ENCODE results near the gene GARRE1. TPM values are rescaled to one million over a fixed set of nuclear protein-coding genes. Genes with fewer than 3 reads are reported as not detected.
"Not testable (repeated sequence)": the region's sequence is repeated elsewhere in the genome, so short reads cannot be mapped to it uniquely, and the experiment has no call there.

Gene GARRE1, protein sequence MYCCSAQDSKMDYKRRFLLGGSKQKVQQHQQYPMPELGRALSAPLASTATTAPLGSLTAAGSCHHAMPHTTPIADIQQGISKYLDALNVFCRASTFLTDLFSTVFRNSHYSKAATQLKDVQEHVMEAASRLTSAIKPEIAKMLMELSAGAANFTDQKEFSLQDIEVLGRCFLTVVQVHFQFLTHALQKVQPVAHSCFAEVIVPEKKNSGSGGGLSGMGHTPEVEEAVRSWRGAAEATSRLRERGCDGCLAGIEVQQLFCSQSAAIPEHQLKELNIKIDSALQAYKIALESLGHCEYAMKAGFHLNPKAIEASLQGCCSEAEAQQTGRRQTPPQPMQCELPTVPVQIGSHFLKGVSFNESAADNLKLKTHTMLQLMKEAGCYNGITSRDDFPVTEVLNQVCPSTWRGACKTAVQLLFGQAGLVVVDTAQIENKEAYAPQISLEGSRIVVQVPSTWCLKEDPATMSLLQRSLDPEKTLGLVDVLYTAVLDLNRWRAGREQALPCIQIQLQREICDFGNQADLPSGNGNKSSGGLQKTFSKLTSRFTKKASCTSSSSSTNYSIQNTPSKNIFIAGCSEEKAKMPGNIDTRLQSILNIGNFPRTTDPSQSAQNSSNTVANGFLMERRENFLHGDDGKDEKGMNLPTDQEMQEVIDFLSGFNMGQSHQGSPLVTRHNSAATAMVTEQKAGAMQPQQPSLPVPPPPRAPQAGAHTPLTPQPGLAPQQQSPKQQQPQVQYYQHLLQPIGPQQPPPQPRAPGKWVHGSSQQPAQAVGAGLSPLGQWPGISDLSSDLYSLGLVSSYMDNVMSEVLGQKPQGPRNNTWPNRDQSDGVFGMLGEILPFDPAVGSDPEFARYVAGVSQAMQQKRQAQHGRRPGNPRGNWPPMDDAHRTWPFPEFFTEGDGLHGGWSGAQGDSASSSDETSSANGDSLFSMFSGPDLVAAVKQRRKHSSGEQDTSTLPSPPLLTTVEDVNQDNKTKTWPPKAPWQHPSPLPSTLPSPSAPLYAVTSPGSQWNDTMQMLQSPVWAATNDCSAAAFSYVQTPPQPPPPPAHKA (N-terminal part only)
- polyA plus RNA-seq (2011; rRNA removed) (16.8 and 17.6 TPM in 2 replicates), polyA minus RNA-seq (2011; rRNA and poly(A)+ RNA removed) (19.3 and 22.5 TPM in 2 replicates)

DNA sequence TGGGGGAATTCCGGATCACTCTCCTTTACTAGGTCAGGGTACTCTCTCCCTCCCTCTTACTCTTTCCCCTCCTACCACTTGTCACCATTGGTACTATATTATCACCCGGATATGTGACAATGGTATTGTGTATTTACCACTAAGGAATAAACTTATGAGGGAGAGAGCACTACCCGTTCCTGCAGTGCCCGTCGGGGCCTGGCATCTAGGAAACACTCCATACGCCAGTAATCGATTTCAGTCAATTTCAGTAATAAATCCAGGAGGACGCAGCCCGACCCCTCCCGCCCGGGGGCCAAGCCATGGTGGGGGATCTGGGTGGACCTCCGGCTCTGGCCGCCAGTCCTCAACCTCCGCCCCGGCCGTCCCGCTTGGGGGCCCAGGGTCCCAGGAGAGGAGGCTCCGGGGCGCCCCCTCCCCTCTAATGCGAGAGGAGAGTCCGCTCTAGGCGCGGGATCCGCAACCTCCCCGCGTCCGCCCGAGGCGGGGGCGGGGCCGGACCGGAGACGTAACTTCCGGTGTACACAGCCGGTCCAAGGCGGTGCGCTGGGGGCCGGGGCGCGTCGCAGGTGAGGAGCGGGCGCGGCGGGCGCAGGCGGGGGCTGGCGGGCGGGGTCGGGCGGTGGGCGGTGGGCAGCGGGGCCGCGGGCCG lies at the start of gene GARRE1:
GARRE1 (plus strand) TSS at position 509 of the 652 bp plus-strand sequence. CDS start 45,920 bp downstream, outside the sequence.
- ChIA-PET POLR2A (no interaction called here), CTCF (interaction anchor here (1.0 kb wide), 2 partner anchors 82 to 92 kb away, joined by 3 to 5 read pairs; no protein-coding TSS in a partner anchor)
- peak within 1 kb of the TSS; percentile 24 for H3K27ac ChIP-seq (ENCODE audit: low read depth, low read length)
- H3K9me3 ChIP-seq (ENCODE audit: control insufficient read depth, insufficient read depth, low read length): no peaks in the 10 kb centered on the region; the same call in 1 of the 2 replicates
- TF ChIP-seq, protein P1, sequence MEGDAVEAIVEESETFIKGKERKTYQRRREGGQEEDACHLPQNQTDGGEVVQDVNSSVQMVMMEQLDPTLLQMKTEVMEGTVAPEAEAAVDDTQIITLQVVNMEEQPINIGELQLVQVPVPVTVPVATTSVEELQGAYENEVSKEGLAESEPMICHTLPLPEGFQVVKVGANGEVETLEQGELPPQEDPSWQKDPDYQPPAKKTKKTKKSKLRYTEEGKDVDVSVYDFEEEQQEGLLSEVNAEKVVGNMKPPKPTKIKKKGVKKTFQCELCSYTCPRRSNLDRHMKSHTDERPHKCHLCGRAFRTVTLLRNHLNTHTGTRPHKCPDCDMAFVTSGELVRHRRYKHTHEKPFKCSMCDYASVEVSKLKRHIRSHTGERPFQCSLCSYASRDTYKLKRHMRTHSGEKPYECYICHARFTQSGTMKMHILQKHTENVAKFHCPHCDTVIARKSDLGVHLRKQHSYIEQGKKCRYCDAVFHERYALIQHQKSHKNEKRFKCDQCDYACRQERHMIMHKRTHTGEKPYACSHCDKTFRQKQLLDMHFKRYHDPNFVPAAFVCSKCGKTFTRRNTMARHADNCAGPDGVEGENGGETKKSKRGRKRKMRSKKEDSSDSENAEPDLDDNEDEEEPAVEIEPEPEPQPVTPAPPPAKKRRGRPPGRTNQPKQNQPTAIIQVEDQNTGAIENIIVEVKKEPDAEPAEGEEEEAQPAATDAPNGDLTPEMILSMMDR (IDR thresholded peaks at IDR 0.05; ENCODE audit: low read depth, low read length): no peak
- peak within 1 kb of the TSS; percentile 75 for H3K4me3 ChIP-seq (ENCODE audit: low read depth, low read length)
- DNase-seq (ENCODE audit: low read depth, low spot score): no peak
- no peaks in the 10 kb centered on the region for H3K27me3 ChIP-seq (ENCODE audit: control insufficient read depth, insufficient read depth, low read length)

DNA sequence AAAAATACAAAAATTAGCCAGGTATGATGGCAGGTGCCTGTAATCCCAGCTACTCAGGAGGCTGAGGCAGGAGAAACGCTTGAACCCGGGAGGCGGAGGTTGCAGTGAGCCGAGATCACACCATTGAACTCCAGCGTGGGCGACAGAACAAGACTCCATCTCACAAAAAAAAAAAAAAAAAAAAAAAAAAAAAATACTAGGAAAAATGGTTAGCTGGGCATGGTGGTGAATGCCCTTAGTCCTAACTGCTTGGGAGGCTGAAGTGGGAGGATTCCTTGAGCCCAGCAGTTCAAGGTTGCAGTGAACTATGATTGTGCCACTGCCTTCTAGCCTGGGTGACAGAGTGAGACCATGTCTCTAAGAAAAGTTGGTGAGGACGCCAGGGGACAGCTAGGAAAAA lies 49.0 kb upstream of the GARRE1 start:
- not testable (repeated sequence) for H3K27me3 ChIP-seq (ENCODE audit: control insufficient read depth, insufficient read depth, low read length); DNase-seq (ENCODE audit: low read depth, low spot score); H3K4me3 ChIP-seq (ENCODE audit: low read depth, low read length); H3K27ac ChIP-seq (ENCODE audit: low read depth, low read length); H3K9me3 ChIP-seq (ENCODE audit: control insufficient read depth, insufficient read depth, low read length)
- CTCF ChIA-PET: interaction anchor here (1.2 kb wide), 1 partner anchor 18 kb away, joined by 3 read pairs; no protein-coding TSS in a partner anchor
- POLR2A ChIA-PET: interaction anchor here (0.6 kb wide), 2 partner anchors 11 to 16 kb away, joined by 3 read pairs; no protein-coding TSS in a partner anchor

DNA sequence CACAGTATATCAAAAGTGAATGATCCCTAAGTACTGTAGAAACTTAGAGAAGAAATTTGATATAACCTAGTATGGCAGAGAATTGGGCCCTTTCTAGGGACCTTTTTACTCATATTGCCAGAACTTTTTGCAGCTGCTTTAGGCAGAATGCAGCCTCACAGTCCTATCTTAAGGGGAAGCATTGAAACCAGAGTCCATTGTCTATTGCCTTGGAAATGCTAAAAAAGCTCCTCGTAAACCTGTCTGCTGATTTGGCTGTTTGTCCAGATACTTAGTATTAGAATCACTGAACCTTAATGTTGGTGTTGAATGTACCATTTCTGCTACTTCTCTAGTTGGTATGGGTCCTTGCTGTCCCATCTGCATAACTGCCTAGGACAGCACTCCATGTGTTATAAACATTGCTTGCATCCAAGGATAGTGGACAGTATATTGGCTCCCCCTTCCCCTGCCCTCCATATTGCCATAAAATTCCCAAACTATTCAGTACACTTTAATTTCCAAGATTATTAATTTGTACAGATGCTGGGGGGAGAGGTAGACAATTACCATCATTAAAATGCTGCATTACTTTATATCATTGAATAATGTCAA lies 46.0 kb upstream of the GARRE1 start:
- TF ChIP-seq, protein P1 (IDR thresholded peaks at IDR 0.05; ENCODE audit: low read depth, low read length): no peak
- no peak for DNase-seq (ENCODE audit: low read depth, low spot score)
- ChIA-PET POLR2A (no interaction called here), CTCF (interaction anchor here (1.4 to 2.0 kb wide), 2 partner anchors 138 to 1024 kb away, joined by 5 to 6 read pairs; no protein-coding TSS in a partner anchor)
- no peak overlapping the region for H3K27ac ChIP-seq (ENCODE audit: low read depth, low read length)
- no peak overlapping the region for H3K4me3 ChIP-seq (ENCODE audit: low read depth, low read length)
- H3K9me3 ChIP-seq (ENCODE audit: control insufficient read depth, insufficient read depth, low read length): no peaks in the 10 kb centered on the region; the same call in 1 of the 2 replicates
- H3K27me3 ChIP-seq (ENCODE audit: control insufficient read depth, insufficient read depth, low read length): no peaks in the 10 kb centered on the region

DNA sequence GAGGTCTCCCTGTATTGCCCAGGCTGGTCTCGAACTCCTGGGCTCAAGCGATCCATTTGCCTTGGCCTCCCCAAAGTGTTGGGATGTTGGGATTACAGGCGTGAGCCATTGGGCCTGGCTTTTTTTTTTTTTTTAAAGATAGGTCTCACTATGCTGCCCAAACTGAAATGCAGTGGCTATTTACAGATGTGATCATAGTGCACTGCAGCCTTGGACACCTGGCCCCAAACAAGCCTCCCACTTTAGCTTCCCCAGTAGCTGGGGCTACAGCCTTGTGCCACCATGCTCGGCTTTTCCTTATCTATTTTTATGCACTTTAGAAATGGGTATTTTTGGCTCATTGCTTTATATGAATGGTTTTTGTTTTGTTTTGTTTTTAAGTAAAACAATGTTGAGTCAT lies 44.6 kb upstream of the GARRE1 start:
- H3K9me3 ChIP-seq (ENCODE audit: control insufficient read depth, insufficient read depth, low read length): no peaks in the 10 kb centered on the region; the same call in 1 of the 2 replicates
- ChIA-PET CTCF (interaction anchor here (0.8 to 2.0 kb wide), 6 partner anchors 10 to 1025 kb away, joined by 3 to 6 read pairs (median 4); no protein-coding TSS in a partner anchor), POLR2A (no interaction called here)
- H3K27me3 ChIP-seq (ENCODE audit: control insufficient read depth, insufficient read depth, low read length): no peaks in the 10 kb centered on the region
- DNase-seq (ENCODE audit: low read depth, low spot score): no peak
- TF ChIP-seq, protein P1 (IDR thresholded peaks at IDR 0.05; ENCODE audit: low read depth, low read length): no peak
- H3K27ac ChIP-seq (ENCODE audit: low read depth, low read length): no peak overlapping the region
- no peak overlapping the region for H3K4me3 ChIP-seq (ENCODE audit: low read depth, low read length)
